HAP-1 (cell line): ENCODE results near the gene UGT1A6.
"Not testable (repeated sequence)": the region's sequence is repeated elsewhere in the genome, so short reads cannot be mapped to it uniquely, and the experiment has no call there.

Experiments used
- DNase-seq, 2 experiments: peaks; one replicate each; pipeline ENCODE4 v3.0.0-alpha.2; 2016 to 2020; ENCODE audit warnings: low spot score in 2 of 2
- H3K27me3 ChIP-seq: fragments of 250-450 bp; sonication (Bioruptor Pico); 2 replicates; pipeline ENCODE4 v1.5.1; 2020; ENCODE audit warnings: low read depth, mild to moderate bottlenecking, moderate library complexity
- H3K36me3 ChIP-seq: fragments of 250-450 bp; sonication (Bioruptor Pico); replicated peaks from 2 replicates; pipeline ENCODE4 v1.5.1; 2020; ENCODE audit warnings: mild to moderate bottlenecking
- H3K4me1 ChIP-seq: fragments of 250-450 bp; sonication (Bioruptor Pico); 2 replicates; pipeline ENCODE4 v1.5.1; 2020; ENCODE audit warnings: mild to moderate bottlenecking
- H3K4me3 ChIP-seq: fragments of 250-450 bp; sonication (Bioruptor Pico); 2 replicates; pipeline ENCODE4 v1.5.1; 2020; ENCODE audit warnings: mild to moderate bottlenecking, moderate library complexity
- H3K9me3 ChIP-seq: fragments of 250-450 bp; sonication (Bioruptor Pico); 2 replicates; pipeline ENCODE4 v1.5.1; 2020; ENCODE audit warnings: mild to moderate bottlenecking, moderate library complexity
- in situ Hi-C: fragments of 300-500 bp; cut with MboI; formaldehyde crosslinking; loops from 3 replicates; pipeline ENCODE4 v1.14.3; 2020; ENCODE audit warnings: low sequenced_read_pairs, inconsistent platforms, mixed read lengths

UGT1A6 gene

GRCh38 chr2:233692648-233693047, at the start of gene UGT1A6:
UGT1A6 (plus strand) TSS chr2:233692890; CDS start chr2:233693005, 115 bp downstream.
- no peaks in the 10 kb centered on the region for H3K36me3 ChIP-seq
- in situ Hi-C loops = loop anchor here (10.0 kb wide), 1 partner anchor 128 kb away; the partner anchor contains the start of gene USP40
- no peak within 1 kb of the TSS for H3K4me3 ChIP-seq
- peaks cover 6% of the 10 kb centered on the region for H3K9me3 ChIP-seq
- peaks cover 20% of the 10 kb centered on the region for H3K4me1 ChIP-seq
- no peaks in the 10 kb centered on the region for H3K27me3 ChIP-seq
- DNase-seq = no peak

- peak in 1 of 2 experiments; percentile 34 for DNase-seq
Measured at GRCh38 chr2:233643128-233643527, 49.6 kb upstream of the UGT1A6 start.

GRCh38 chr2:233646033-233646432, 46.7 kb upstream of the UGT1A6 start:
- in situ Hi-C loops, H3K4me1 ChIP-seq, H3K27me3 ChIP-seq, DNase-seq, H3K36me3 ChIP-seq, H3K4me3 ChIP-seq: not testable (repeated sequence)
- peaks cover 19% of the 10 kb centered on the region for H3K9me3 ChIP-seq

More at GRCh38 chr2:233643128-233643527, 49.6 kb upstream of the UGT1A6 start:
- Histone ChIP-seq H3K36me3 (no peaks in the 10 kb centered on the region; the same call in 1 of the 2 replicates), H3K27me3 (no peaks in the 10 kb centered on the region), H3K4me1 (no peaks in the 10 kb centered on the region), H3K9me3 (peaks cover 13% of the 10 kb centered on the region), H3K4me3 (no peak overlapping the region)
- in situ Hi-C loops = no loop called here

GRCh38 chr2:233650981-233651380, 41.7 kb upstream of the UGT1A6 start:
- no peak for DNase-seq
- H3K27me3 ChIP-seq = no peaks in the 10 kb centered on the region
- H3K9me3 ChIP-seq = peaks cover 14% of the 10 kb centered on the region
- H3K36me3 ChIP-seq = no peaks in the 10 kb centered on the region; the same call in 1 of the 2 replicates
- no peaks in the 10 kb centered on the region for H3K4me1 ChIP-seq
- in situ Hi-C loops = no loop called here
- H3K4me3 ChIP-seq = no peak overlapping the region

- Histone ChIP-seq H3K27me3 (no peaks in the 10 kb centered on the region), H3K36me3 (no peaks in the 10 kb centered on the region; the same call in 1 of the 2 replicates), H3K4me1 (no peaks in the 10 kb centered on the region), H3K9me3 (peaks cover 10% of the 10 kb centered on the region), H3K4me3 (no peak overlapping the region)
- in situ Hi-C loops = no loop called here
- DNase-seq = no peak
Measured at GRCh38 chr2:233651430-233651829, 41.3 kb upstream of the UGT1A6 start.

GRCh38 chr2:233654501-233654900, 38.2 kb upstream of the UGT1A6 start:
- DNase-seq = no peak
- H3K4me3 ChIP-seq = no peak overlapping the region
- no peaks in the 10 kb centered on the region for H3K4me1 ChIP-seq
- in situ Hi-C loops = no loop called here
- H3K27me3 ChIP-seq = no peaks in the 10 kb centered on the region
- H3K9me3 ChIP-seq = no peaks in the 10 kb centered on the region; the same call in 1 of the 2 replicates
- no peaks in the 10 kb centered on the region for H3K36me3 ChIP-seq

GRCh38 chr2:233655043-233655442, 37.6 kb upstream of the UGT1A6 start:
- Histone ChIP-seq H3K9me3 (no peaks in the 10 kb centered on the region; the same call in 1 of the 2 replicates), H3K27me3 (no peaks in the 10 kb centered on the region), H3K4me3 (no peak overlapping the region), H3K36me3 (no peaks in the 10 kb centered on the region), H3K4me1 (no peaks in the 10 kb centered on the region)
- no peak for DNase-seq
- in situ Hi-C loops = no loop called here

GRCh38 chr2:233655943-233656342, 36.7 kb upstream of the UGT1A6 start:
- H3K4me3 ChIP-seq, H3K4me1 ChIP-seq, H3K9me3 ChIP-seq, H3K36me3 ChIP-seq, in situ Hi-C loops, DNase-seq, H3K27me3 ChIP-seq: not testable (repeated sequence)

GRCh38 chr2:233656443-233656842, 36.2 kb upstream of the UGT1A6 start:
- no peaks in the 10 kb centered on the region for H3K9me3 ChIP-seq
- no peak overlapping the region for H3K4me3 ChIP-seq
- H3K36me3 ChIP-seq = no peaks in the 10 kb centered on the region
- no peaks in the 10 kb centered on the region for H3K27me3 ChIP-seq
- peaks cover 7% of the 10 kb centered on the region; the same call in 1 of the 2 replicates for H3K4me1 ChIP-seq
- in situ Hi-C loops = no loop called here
- no peak for DNase-seq

- Histone ChIP-seq H3K4me3 (no peak overlapping the region), H3K4me1 (peaks cover 7% of the 10 kb centered on the region; the same call in 1 of the 2 replicates), H3K9me3 (0 out of 2 replicates have a peak, but pooled peaks cover 2% of the 10 kb centered on the region), H3K36me3 (no peaks in the 10 kb centered on the region), H3K27me3 (no peaks in the 10 kb centered on the region)
- DNase-seq = no peak
- in situ Hi-C loops = no loop called here
Measured at GRCh38 chr2:233658610-233659009, 34.1 kb upstream of the UGT1A6 start.

- Histone ChIP-seq H3K27me3 (no peaks in the 10 kb centered on the region), H3K4me3 (no peak overlapping the region), H3K9me3 (0 out of 2 replicates have a peak, but pooled peaks cover 2% of the 10 kb centered on the region), H3K4me1 (peaks cover 7% of the 10 kb centered on the region; the same call in 1 of the 2 replicates), H3K36me3 (no peaks in the 10 kb centered on the region)
- DNase-seq = no peak
- in situ Hi-C loops = no loop called here
Measured at GRCh38 chr2:233663911-233664310, 28.8 kb upstream of the UGT1A6 start.

GRCh38 chr2:233668605-233669260, 24.0 kb upstream of the UGT1A6 start:
- no peak for DNase-seq
- no peak overlapping the region for H3K4me3 ChIP-seq
- H3K27me3 ChIP-seq = no peaks in the 10 kb centered on the region
- no peaks in the 10 kb centered on the region for H3K4me1 ChIP-seq
- H3K9me3 ChIP-seq = no peaks in the 10 kb centered on the region
- H3K36me3 ChIP-seq = no peaks in the 10 kb centered on the region
- in situ Hi-C loops = no loop called here

GRCh38 chr2:233671290-233672161, 21.2 kb upstream of the UGT1A6 start, which contains the start of gene UGT1A9:
UGT1A9 (plus strand) TSS chr2:233671898; CDS start chr2:233671935, 37 bp downstream.
- no peaks in the 10 kb centered on the region for H3K27me3 ChIP-seq
- no peak for DNase-seq
- H3K4me1 ChIP-seq = no peaks in the 10 kb centered on the region
- no peaks in the 10 kb centered on the region for H3K9me3 ChIP-seq
- H3K36me3 ChIP-seq = no peaks in the 10 kb centered on the region
- H3K4me3 ChIP-seq = no peak within 1 kb of the TSS
- in situ Hi-C loops = no loop called here

- H3K36me3 ChIP-seq = no peaks in the 10 kb centered on the region
- H3K4me3 ChIP-seq = no peak overlapping the region
- in situ Hi-C loops = no loop called here
- no peaks in the 10 kb centered on the region for H3K27me3 ChIP-seq
- DNase-seq = no peak
- H3K9me3 ChIP-seq = no peaks in the 10 kb centered on the region
- no peaks in the 10 kb centered on the region for H3K4me1 ChIP-seq
Measured at GRCh38 chr2:233672886-233673285, 19.8 kb upstream of the UGT1A6 start.
